NCI-H2196 (cell line): ENCODE measurements around the gene CDS2.
A peak's percentile ranks its signal among the peaks of the same experiment; 100 is the strongest.
"Not testable (repeated sequence)": the region's sequence is repeated elsewhere in the genome, so short reads cannot be mapped to it uniquely, and the experiment has no call there.

Experiments
- DNase-seq: peaks from one replicate; lab custom pipeline; 2025; ENCODE audit not compliant: unreplicated experiment; lab: John Stamatoyannopoulos, UW

The CDS2 gene

GRCh38 chr20:5126512-5127203, at the start of gene CDS2:
Gene CDS2 (plus strand): TSS chr20:5127008. CDS start chr20:5127093, 85 bp downstream.
- DNase-seq = peak; percentile 99

GRCh38 chr20:5077761-5078387, 48.9 kb upstream of the CDS2 start:
- no peak for DNase-seq

GRCh38 chr20:5078399-5078958, 48.3 kb upstream of the CDS2 start:
- DNase-seq = no peak

- no peak for DNase-seq
Measured at GRCh38 chr20:5080384-5080877, 46.4 kb upstream of the CDS2 start.

GRCh38 chr20:5085380-5085779, 41.4 kb upstream of the CDS2 start:
- DNase-seq = no peak

- DNase-seq = no peak
Measured at GRCh38 chr20:5088688-5089087, 38.1 kb upstream of the CDS2 start.

- DNase-seq = no peak
Measured at GRCh38 chr20:5090191-5090590, 36.6 kb upstream of the CDS2 start.

GRCh38 chr20:5091902-5092301, 34.9 kb upstream of the CDS2 start:
- DNase-seq = no peak

- no peak for DNase-seq
Measured at GRCh38 chr20:5092765-5093339, 34.0 kb upstream of the CDS2 start.

- no peak for DNase-seq
Measured at GRCh38 chr20:5095454-5095853, 31.4 kb upstream of the CDS2 start.

GRCh38 chr20:5095931-5096330, 30.9 kb upstream of the CDS2 start:
- DNase-seq = no peak

GRCh38 chr20:5096463-5096862, 30.3 kb upstream of the CDS2 start:
- no peak for DNase-seq

GRCh38 chr20:5099009-5099408, 27.8 kb upstream of the CDS2 start:
- not testable (repeated sequence) for DNase-seq

GRCh38 chr20:5099909-5100308, 26.9 kb upstream of the CDS2 start:
- DNase-seq = not testable (repeated sequence)

GRCh38 chr20:5100684-5101347, 26.0 kb upstream of the CDS2 start:
- peak; percentile 74 for DNase-seq

- DNase-seq = no peak
Measured at GRCh38 chr20:5104479-5104878, 22.3 kb upstream of the CDS2 start.

GRCh38 chr20:5109276-5109675, 17.5 kb upstream of the CDS2 start:
- no peak for DNase-seq

GRCh38 chr20:5113615-5113986, 13.2 kb upstream of the CDS2 start:
- no peak for DNase-seq

GRCh38 chr20:5114403-5114802, 12.4 kb upstream of the CDS2 start:
- no peak for DNase-seq

- DNase-seq = no peak
Measured at GRCh38 chr20:5116875-5117274, 9.9 kb upstream of the CDS2 start.
